HG02981 (cell line): ENCODE data around the gene PITPNC1.
"Not testable (repeated sequence)": the region's sequence is repeated elsewhere in the genome, so short reads cannot be mapped to it uniquely, and the experiment has no call there.

ENCODE experiments used
- ATAC-seq: cut with Tn5 transposase; IDR thresholded peaks from one replicate; pipeline ENCODE4 v1.9.1; 2021; ENCODE audit warnings: mild to moderate bottlenecking, moderate library complexity; ENCODE audit not compliant: unreplicated experiment

PITPNC1 gene

DNA sequence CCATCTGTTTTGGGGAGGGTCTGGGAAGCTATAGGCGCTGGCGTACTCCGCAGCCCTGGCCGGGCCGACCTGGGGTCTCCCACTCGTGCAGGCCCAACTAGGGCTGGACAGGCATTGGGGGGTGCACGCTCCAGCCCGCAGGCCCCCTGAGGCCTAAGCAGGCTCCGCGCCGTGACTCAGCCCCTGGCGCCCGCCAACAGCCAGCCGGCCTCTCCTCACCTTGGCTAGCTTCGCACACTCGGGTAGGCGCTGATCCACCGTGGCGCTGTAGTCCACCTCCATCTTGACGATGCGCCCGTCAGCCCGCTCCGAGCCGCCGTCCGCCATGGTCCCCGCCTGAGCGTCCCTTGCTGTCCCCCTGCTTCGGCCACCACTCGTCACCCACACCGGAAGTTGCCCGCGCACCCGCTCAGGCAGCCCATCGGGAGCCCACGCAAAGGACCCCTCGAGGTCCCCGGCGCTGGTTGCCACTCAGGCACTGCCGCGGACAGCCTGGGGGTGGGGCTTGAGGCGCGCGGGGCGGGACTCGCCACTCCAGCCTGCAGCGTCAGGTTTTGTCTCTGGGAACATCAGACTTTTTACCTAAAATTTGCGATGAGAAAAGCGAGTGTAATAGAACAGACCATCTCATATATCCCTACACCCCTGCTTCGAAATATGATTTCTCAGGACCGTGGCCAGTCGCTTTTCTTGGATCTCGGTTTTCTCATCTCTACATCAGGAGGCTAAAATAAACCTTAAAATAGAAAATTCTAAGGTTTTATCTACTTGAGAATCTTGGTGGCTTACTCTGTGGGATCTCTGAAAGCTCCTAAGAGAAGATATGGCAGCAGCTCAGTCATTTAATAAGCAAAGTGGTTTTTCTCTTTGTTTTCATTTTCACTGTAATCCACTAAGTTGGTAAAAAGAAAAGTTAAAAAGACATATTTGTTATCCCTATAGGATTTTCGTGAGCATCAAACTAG, 10.6 kb upstream of the PITPNC1 start, which contains the start of gene PSMD12:
Gene PSMD12, minus strand, starts transcription at position 385 of the 965 bp plus-strand sequence. Its CDS starts 58 bp downstream, at position 327.
- ATAC-seq = peak; percentile 81

DNA sequence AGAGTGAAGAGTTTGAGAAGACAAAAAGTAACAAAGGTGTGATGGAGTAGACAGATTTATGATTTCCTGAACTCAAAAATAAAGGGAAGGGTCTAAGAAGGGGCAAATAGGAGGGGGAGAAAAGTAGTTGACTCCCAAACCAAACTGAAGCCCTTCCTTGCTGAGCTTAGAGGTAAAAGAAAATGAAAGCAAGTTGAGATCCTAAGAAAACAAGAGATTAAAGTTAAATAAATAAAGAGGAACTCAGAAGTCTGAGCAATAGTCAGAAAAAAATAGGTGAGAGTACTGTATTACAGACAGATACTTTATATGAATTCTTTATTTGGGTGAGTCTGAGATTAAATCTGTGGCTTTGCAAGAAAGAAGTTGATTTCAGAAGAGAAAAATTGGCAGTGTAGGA, 7.4 kb upstream of the PITPNC1 start:
- ATAC-seq = no peak

DNA sequence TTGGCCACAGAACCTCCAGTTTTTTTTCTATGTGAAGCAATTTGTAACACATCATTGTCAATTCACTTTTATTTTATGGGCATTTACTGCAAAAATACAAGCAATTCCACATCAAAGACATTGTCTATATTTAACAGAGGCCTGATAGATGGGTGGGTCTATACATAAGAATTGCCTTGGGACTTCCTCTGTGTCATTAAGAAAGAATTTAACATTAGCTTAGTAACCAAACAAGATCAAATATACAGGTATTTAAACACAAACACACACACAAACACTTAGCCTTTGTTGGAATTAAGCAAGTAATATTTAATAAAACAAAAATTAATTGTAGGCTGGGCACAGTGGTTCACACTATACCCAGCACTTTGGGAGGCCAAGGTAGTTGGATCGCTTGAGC, 4.3 kb upstream of the PITPNC1 start:
- no peak for ATAC-seq

DNA sequence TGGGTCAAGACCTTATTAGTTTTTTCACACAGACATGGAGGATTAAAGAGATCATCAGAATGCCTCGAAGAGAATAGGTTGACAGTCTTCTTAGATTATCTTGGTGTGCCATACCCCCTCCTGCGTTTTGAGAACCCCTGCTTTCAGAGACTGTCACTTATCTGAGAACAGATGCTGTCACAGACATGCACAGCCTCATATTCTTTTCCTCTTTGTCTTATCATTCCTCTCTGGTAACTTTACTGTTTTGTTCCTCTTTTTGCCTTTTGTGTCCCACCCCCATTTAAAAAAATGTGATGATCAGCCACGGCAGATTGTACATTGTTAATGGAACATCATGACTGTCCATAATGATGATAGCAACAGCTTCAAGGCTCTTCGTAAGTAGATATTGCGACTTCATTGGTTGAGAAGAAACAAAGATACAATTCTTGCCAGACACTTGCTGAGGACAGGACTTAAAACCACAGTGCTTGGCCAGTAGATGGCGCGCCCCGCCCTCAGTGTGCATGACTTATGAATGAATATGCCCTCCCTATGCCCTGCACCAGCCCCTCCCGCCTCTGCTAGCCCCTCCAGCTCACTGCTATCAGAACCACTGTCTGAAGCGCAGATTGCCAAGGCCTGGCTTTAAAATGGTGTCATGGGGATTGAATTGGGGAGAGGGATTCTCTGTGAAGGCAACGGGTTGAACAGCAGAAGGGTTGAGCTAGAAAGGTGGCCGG, 2.6 kb upstream of the PITPNC1 start:
- peak; percentile 37 for ATAC-seq

DNA sequence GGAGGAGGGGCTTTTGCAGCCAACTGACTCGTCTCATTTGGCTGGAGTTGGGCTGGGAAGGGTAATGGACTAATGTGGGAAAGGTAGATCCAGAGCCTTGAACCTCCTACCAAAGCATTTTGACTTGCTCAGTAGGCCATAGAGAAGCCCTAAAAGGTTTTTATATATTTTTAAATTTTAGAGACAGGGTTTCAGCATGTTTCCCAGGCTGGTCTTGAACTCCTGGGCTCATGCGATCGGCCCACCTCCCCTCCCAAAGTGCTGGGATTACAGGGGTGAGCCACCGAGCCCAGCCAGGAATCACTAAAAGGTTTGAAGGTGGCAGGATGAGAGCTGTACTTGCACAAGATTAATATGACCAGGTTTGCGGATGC, 2.0 kb upstream of the PITPNC1 start:
- no peak for ATAC-seq

DNA sequence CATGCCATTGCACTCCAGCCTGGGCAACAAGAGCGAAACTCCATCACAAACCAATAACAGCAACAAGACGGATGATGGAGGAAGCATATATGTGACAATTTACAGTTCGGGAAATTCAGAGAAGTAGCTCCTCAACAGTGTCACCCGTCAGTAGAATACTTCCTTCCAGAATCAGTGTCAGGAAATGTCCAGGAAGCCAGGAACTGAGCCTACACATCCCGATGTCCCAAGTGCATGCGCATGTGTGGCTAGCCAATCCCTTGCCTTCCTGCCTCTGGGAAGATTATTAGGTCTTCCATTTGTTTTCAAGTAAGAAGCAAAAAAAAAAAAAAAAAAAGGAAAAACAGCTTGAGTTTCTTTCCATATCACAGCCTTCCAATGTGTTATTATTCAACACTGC, 1.4 kb upstream of the PITPNC1 start:
- ATAC-seq = no peak

DNA sequence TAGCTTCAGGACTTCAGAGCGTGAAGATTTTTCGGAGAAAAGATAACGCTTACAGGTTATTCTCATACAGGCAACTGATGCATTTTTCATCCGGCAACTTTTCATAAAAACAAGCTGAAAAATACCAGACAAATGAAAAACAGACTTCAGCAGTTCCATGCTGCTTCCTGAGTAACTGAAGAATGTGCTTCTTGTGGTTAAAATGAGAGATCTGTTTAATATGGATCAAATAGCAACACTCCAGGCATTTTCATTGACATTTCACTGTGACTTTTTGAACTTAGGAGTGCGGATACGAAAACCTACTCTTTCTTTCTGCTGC, 705 bp upstream of the PITPNC1 start:
- ATAC-seq = no peak

DNA sequence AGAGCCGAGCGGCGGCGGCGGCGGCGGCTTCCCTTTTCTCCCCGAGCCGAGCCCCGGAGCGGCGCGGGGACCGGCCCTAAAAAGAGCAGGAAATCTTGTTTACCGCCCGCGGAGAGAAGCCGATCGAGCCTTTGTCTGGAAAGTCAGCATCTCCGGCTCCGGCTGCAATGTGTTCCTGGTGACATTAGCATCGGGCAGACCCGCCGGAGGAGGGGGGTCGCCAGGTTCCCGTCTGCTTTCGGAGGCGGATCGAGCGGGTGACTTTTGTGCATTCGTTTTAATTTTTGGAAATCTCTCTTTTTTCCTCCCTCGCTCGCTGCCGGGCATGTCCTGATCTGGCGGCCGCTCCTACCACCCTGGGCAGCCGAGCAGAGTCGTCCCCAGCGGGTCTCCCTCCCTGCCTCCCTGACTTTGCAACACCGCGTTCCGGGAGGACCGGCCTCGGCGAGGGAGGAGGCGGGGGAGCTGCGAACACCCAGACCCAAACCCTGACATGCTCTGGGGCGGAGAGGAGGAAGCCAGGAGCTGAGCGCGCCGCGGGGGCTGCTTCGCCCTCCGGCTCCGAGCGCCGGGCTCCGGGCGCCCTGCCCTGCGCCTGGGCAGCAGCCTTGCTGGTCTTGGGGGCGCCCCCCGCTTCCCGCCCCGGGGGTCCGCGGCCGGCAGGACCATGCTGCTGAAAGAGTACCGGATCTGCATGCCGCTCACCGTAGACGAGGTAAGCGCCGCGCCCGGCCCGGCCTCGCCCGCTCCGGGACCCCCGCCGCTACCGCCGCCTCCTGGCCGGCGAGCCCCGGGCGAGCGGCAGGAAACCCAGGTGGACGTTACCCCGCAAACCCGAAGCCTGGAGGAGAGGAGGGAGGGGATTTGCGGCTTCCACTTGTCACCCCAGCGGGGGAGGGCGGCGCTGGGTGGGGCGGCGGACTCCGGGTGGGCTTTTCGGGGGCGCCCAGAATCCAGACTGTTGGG, 690 bp downstream of the PITPNC1 start:
- peak; percentile 5 for ATAC-seq

DNA sequence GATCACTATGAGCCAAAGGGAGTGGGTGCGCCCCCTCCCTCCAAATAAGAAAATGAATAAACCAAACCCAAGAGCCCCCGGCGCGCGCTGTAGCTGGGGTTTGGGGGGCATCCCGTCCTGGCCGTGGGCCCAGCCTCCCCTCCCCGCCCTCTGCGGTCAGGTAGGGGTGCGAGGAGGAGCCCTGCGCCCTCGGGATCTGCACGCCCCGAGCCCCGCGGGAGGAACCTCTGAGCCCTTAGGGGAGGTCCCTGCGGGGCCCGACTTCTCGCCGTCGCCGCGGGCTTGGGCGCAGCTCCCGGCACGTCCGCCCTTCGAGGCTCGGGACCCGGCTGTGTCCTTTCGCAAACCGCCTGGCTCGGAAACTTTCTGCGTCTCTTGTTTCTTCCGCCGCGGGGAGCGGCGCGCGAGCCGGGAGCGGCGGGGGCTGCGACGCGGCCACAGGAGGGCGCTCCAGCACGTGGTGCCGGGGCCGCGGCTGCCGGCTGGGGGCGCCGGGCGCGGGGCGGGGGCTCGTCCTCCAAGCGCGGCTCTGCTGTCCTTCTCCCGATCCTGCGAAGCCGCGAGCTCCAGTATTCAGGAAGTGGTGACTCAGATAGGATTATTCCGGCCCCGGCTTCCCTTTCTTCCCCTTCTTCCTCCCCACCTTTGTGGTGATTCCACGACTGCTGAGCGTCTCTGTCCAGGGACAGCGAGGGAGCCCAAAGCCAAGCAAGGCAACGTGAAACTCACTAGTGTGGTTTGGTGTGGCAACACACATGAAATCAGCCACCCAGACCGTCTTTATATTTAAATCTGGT, 1.6 kb downstream of the PITPNC1 start:
- ATAC-seq = peak; percentile 35

DNA sequence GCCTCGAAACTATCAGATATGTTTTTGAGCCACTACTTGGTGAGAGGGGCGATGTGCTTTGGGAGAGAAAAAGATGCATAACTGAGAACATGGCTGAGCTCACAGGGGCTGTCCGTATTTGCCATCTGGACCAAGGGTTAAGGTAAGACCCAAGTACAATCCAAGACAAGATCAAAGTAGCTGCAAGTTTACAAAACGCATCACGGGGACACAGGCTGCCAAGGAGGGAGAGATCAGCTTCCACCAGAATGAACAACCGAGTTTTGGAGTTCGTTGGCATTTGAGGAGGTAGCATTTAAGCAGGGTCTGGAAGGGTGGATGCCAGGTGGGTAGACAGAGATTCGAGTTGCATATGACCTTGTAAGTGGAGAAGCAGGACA, 2.2 kb downstream of the PITPNC1 start:
- no peak for ATAC-seq

DNA sequence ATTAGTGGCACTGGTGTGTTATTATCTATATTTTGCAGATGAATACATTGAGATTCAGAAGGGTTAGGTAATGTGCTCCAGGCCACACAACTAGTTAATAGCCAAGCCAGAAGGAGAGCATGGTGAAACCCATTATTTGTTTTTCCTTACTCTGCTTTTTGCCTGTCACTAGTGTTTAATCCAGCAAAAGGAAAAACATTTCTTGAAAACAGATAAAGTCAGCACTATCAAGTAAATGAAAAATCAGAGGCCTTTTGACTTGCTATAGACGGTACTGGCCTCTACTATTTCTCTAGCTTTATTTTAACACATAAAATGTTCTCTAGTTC, 4.8 kb downstream of the PITPNC1 start:
- no peak for ATAC-seq

DNA sequence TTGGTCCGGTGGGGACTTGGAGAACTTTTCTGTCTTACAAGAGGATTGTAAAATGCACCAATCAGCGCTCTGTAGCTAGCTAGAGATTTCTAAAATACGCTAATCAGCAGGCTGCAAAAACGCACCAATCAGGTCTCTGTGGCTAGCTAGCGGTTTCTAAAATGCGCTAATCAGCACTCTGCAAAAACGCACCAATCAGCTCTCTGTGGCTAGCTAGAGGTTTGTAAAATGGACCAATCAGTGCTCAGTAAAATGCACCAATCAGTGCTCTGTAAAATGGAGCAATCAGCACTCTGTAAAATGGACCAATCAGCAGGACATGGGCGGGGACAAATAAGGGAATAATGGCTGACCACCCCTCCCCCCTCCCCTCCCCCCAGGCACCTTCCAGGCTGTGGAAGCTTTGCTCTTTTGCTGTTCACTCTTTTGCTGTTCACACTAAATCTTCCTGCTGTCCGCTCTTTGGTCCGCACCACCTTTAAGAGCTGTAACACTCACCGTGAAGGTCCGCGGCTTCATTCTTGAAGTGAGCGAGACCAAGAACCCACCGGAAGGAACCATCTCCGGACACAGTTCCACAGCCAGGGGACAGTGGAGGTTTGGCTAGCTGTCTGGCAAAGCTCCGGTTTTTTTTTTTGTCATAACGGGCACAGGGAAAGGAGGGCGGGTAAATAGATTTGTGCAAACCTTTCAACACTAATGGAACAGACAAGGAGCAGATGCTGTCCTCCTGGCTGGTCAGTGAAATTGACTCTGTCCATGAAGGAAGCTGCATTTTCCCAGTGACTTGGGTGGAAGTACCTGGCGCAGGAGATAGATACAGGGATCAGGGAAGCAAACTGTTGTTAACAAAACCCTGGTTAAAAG, 8.3 kb downstream of the PITPNC1 start:
- ATAC-seq = no peak

DNA sequence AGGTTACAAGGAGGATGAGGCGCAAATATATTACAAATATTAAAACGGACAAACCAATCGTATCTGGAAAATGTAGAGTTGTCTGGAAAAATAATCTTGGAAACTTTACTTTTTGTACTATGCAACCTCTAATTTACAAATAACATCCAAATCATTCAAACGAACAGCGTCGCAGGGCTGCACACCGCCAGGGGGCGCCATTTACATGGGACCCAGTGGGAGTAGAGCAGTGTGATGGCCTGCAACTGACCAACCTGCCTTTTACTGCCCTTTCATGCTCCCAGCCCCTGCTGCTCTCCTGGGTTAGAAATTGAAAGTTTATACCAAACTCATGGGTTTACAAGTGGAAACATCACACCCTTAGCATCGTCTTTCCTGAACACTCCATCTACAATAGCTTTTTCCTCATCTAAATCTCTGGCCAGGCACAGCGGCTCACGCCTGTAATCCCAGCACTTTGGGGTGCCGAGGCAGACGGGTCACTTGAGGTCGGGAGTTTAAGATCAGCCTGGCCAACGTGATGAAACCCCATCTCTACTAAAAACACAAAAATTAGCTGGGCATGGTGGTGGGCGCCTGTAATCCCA, 10.0 kb downstream of the PITPNC1 start:
- no peak for ATAC-seq

DNA sequence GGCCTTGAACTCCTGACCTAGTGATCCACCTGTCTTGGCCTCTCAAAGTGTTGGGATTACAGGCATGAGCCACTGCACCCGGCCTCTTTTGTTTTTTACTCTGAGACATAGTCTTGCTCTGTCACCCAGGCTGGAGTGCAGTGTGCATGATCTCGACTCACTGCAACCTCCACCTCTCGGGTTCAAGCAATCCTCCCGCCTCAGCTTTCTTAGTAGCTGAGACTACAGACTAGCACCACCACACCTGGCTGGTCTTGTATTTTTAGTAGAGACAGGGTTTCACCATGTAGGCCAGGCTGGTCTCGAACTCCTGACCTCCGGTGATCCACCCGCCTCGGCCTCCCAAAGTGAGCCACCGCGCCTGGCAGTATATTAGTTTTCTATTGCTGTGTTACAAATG, 11.5 kb downstream of the PITPNC1 start:
- not testable (repeated sequence) for ATAC-seq

DNA sequence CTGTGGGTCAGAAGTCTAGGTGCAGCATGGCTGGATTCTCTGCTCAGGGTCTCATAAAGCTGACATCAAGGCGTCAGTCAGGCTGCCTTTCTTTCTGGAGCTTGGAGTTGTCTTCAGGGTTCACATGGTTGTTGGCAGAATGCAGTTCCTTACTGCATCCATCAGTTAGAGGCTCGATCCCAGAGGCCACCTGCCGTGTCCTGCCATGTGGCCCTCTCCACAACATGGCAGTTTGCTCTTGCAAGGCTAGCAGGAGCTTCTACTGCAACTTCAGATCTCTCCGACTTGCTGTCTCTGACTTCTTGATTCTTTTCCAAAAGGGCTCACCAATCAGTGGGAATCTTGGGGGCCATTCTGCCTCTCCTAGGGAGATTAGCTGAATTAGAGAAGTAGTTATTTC, 11.9 kb downstream of the PITPNC1 start:
- no peak for ATAC-seq

DNA sequence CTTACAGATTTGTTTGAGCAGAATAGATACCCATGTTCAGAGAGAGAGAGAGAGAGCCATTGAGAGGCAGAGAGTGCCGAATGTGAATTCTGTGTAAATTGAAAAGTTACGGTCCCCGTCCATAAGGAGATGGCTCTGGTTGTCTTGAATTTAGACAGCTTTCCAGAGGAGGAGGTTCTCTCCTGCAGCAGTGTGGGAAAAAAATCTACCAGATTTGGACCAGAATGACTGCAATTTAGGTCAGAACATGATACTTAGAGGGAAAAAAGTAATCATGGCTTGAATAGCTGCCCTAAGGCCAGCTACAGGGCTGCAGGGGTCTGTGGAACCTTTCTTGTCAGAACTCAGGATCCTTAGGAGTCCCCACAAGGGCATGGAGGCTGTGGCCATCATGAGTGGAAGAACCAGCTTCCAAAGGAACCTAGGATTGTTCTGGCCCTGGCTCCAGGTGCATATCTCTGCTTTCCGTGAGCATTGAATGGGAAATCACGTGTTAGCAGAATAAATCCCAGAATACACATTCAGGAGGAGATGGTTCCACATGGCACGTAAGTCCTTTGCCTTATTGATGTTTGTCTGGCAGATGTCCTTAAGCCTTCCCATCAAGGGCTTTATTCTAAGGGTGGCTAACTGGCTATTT, 13.0 kb downstream of the PITPNC1 start:
- ATAC-seq = no peak

DNA sequence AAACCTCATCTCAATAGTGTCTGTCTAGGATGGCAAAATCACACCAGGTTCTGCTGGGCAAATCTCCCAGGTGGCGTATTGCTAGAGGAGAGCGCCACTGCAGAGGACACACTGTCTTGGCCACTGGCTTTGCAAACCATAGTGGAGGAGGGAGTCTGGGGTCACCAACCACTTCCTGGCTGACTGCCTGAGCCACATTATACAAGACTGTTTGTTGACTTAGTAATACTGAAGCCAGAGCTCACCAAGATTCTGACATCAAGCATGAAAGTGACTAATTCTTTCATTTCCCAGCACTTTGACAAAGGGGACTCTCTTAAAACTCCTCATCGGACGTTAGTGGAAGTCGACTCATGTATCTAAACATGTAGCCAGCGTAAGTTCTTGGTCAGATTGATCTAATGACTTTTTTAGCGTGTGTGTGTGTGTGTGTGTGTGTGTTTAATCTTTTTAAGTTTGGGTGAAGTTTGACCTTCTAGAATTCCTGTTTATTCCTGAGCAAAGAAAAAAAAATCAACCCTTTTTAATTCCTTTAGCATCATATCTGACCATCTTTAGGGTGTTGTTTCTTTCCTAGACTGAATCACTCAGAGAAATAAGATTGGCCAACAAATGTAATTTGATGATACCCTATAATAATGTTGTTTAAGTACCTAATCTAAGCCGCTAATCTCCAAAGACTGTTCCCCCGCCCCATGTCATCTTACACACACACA, 13.7 kb downstream of the PITPNC1 start:
- ATAC-seq = peak; percentile 96

DNA sequence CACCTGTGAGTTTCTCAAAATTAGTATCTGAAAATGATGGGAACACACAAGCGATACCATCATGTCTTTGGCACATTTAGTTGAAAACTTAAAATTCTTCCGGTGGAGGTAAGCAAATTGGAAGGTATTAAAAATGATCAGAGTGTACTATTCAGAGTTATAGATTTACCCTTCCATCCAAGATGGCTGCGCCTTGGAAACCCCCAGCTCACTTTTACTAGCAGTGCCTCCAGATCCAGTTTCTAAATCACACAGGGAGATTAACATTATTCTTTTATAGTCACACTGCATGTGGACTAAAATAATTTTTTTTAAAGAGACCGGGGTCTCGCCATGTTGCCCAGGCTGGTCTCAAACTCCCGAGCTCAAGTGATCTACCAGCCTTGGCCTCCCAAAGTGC, 15.0 kb downstream of the PITPNC1 start:
- ATAC-seq = no peak
